H1 (cell line): ENCODE data around the gene COMMD1. TPM values are rescaled to one million over a fixed set of nuclear protein-coding genes. Genes with fewer than 3 reads are reported as not detected.
"Not testable (repeated sequence)": the region's sequence is repeated elsewhere in the genome, so short reads cannot be mapped to it uniquely, and the experiment has no call there.

ENCODE experiments used
- CTCF ChIA-PET: fragments of 300-600 bp; sonication (Branson Sonifier 250); formaldehyde crosslinking; loops from one replicate; lab custom pipeline; 2021; ENCODE audit not compliant: partially characterized antibody; lab: Charles Lee
- POLR2A ChIA-PET: fragments of 300-600 bp; sonication (Branson Sonifier 250); formaldehyde crosslinking; loops from one replicate; lab custom pipeline; 2021; ENCODE audit warnings: inconsistent platforms; ENCODE audit not compliant: partially characterized antibody; lab: Charles Lee
- DNase-seq, 2 experiments: peaks; one replicate each; pipeline versions ENCODE4 v3.0.0 to v3.0.0-alpha.2; 2010 to 2022; ENCODE audit warnings: low spot score in 2 of 2, low read depth in 1 of 2, mixed read lengths in 1 of 2
- FAIRE-seq: peaks from 2 replicates; lab custom pipeline; 2011; peaks lifted over from hg19 to GRCh38; lab: Jason Lieb, UNC
- H2AFZ ChIP-seq: 2 replicates; pipeline ENCODE4 v1.8.1; 2012; ENCODE audit warnings: low read length, inconsistent platforms
- H2AK5ac ChIP-seq: 2 replicates; pipeline ENCODE4 v1.6.1; 2013; ENCODE audit warnings: low read depth, low read length
- H2BK120ac ChIP-seq: replicated peaks from 2 replicates; pipeline ENCODE3; 2013; ENCODE audit warnings: low read depth, low read length, inconsistent platforms
- H2BK12ac ChIP-seq: 2 replicates; pipeline ENCODE4 v1.6.1; 2013; ENCODE audit warnings: low read depth, low read length
- H2BK15ac ChIP-seq: 2 replicates; pipeline ENCODE4 v1.6.1; 2013; ENCODE audit warnings: low read length
- H2BK20ac ChIP-seq: 2 replicates; pipeline ENCODE4 v1.6.1; 2013; ENCODE audit warnings: low read length
- H2BK5ac ChIP-seq: 2 replicates; pipeline ENCODE4 v1.6.1; 2013; ENCODE audit warnings: low read depth, low read length
- H3K14ac ChIP-seq: 2 replicates; pipeline ENCODE4 v1.6.1; 2013; ENCODE audit warnings: inconsistent platforms; ENCODE audit not compliant: insufficient read length
- H3K18ac ChIP-seq: 2 replicates; pipeline ENCODE4 v1.6.1; 2013; ENCODE audit warnings: low read length; ENCODE audit errors: extremely low read depth
- H3K23ac ChIP-seq: 2 replicates; pipeline ENCODE4 v1.6.1; 2013; ENCODE audit warnings: inconsistent platforms; ENCODE audit not compliant: insufficient read length
- H3K23me2 ChIP-seq: 2 replicates; pipeline ENCODE4 v1.6.1; 2013; ENCODE audit warnings: low read depth, low read length
- H3K27ac ChIP-seq: 2 replicates; pipeline ENCODE4 v1.6.1; 2011; ENCODE audit warnings: low read depth, low read length, inconsistent platforms
- H3K27me3 ChIP-seq, 4 experiments: replicated peaks in 1 of 4; 1 replicate in 1 of 4; 2 replicates in 3 of 4; pipeline versions ENCODE4 v1.6.1 to v1.8.1; 2011 to 2013; ENCODE audit warnings: low read length in 3 of 4, mild to moderate bottlenecking in 3 of 4, inconsistent platforms in 2 of 4, mixed read lengths in 2 of 4, moderate library complexity in 1 of 4; ENCODE audit not compliant: control insufficient read depth in 3 of 4, insufficient read depth in 3 of 4; ENCODE audit errors: extremely low read depth in 1 of 4
- H3K36me3 ChIP-seq, 4 experiments: 2 replicates each; pipeline versions ENCODE4 v1.6.1 to v1.8.1; 2011 to 2013; ENCODE audit warnings: mild to moderate bottlenecking in 4 of 4, low read length in 3 of 4, moderate library complexity in 2 of 4, control low read depth in 1 of 4, inconsistent platforms in 1 of 4; ENCODE audit not compliant: insufficient read depth in 4 of 4, control insufficient read depth in 2 of 4
- H3K4ac ChIP-seq: replicated peaks from 2 replicates; pipeline ENCODE3; 2013; ENCODE audit warnings: low read length, low read depth, mixed read lengths, inconsistent platforms; ENCODE audit not compliant: insufficient read length
- H3K4me1 ChIP-seq, 4 experiments: replicated peaks in 1 of 4; 1 replicate in 1 of 4; 2 replicates in 3 of 4; pipeline versions ENCODE4 v1.6.1 to v1.8.1; 2011 to 2013; ENCODE audit warnings: low read length in 3 of 4, inconsistent platforms in 2 of 4, mixed read lengths in 1 of 4; ENCODE audit not compliant: insufficient read depth in 4 of 4, control insufficient read depth in 3 of 4
- H3K4me2 ChIP-seq, 2 experiments: 2 replicates each; pipeline versions ENCODE4 v1.6.1 to v1.8.1; 2011 to 2013; ENCODE audit warnings: low read depth in 2 of 2, low read length in 2 of 2, control low read depth in 1 of 2, inconsistent platforms in 1 of 2, mild to moderate bottlenecking in 1 of 2; ENCODE audit not compliant: insufficient read depth in 1 of 2
- H3K4me3 ChIP-seq, 4 experiments: fragments of 200-600, 300-600 bp in 1 of 4; sonication (generic), shearing (Covaris generic), sonication (Bioruptor Twin) in 1 of 4; 2 replicates each; pipeline versions ENCODE4 v1.5.1 to v1.8.1; 2011 to 2016; ENCODE audit warnings: low read length in 4 of 4, low read depth in 3 of 4, control low read depth in 2 of 4, inconsistent platforms in 2 of 4, mild to moderate bottlenecking in 2 of 4, mixed read lengths in 1 of 4, moderate library complexity in 1 of 4; ENCODE audit not compliant: insufficient read depth in 2 of 4; ENCODE audit errors: extremely low read depth in 1 of 4
- H3K56ac ChIP-seq: replicated peaks from 2 replicates; pipeline ENCODE3; 2013; ENCODE audit warnings: low read depth, mild to moderate bottlenecking, mixed read lengths, low read length, inconsistent platforms; ENCODE audit not compliant: insufficient read length
- H3K79me1 ChIP-seq: 2 replicates; pipeline ENCODE4 v1.6.1; 2013; ENCODE audit warnings: low read depth, low read length, control low read depth
- H3K79me2 ChIP-seq, 2 experiments: 2 replicates each; pipeline versions ENCODE4 v1.6.1 to v1.8.1; 2012 to 2013; ENCODE audit warnings: low read length in 2 of 2, mild to moderate bottlenecking in 2 of 2, inconsistent platforms in 1 of 2; ENCODE audit not compliant: insufficient read depth in 2 of 2, control insufficient read depth in 1 of 2
- H3K9ac ChIP-seq, 4 experiments: replicated peaks in 1 of 4; 1 replicate in 1 of 4; 2 replicates in 3 of 4; pipeline versions ENCODE4 v1.6.1 to v1.8.1; 2011 to 2013; ENCODE audit warnings: low read depth in 3 of 4, low read length in 3 of 4, control low read depth in 2 of 4, mild to moderate bottlenecking in 2 of 4, moderate library complexity in 2 of 4, inconsistent platforms in 1 of 4; ENCODE audit errors: extremely low read depth in 1 of 4
- H3K9me3 ChIP-seq, 2 experiments: 2 replicates each; pipeline versions ENCODE4 v1.6.1 to v1.8.1; 2012 to 2013; ENCODE audit warnings: mild to moderate bottlenecking in 2 of 2, moderate library complexity in 2 of 2, control low read depth in 1 of 2, inconsistent platforms in 1 of 2, low read depth in 1 of 2, low read length in 1 of 2, mixed read lengths in 1 of 2; ENCODE audit not compliant: insufficient read depth in 2 of 2
- H4K20me1 ChIP-seq, 2 experiments: replicated peaks in 1 of 2; 2 replicates each; pipeline versions ENCODE3 to v1.8.1; 2011 to 2013; ENCODE audit warnings: inconsistent platforms in 2 of 2, low read length in 2 of 2, mild to moderate bottlenecking in 1 of 2; ENCODE audit not compliant: insufficient read depth in 2 of 2, control insufficient read depth in 1 of 2
- H4K5ac ChIP-seq: 2 replicates; pipeline ENCODE4 v1.6.1; 2013; ENCODE audit warnings: low read length, low read depth, mixed read lengths, inconsistent platforms; ENCODE audit not compliant: insufficient read length
- H4K8ac ChIP-seq: 2 replicates; pipeline ENCODE4 v1.8.0; 2013; ENCODE audit warnings: mild to moderate bottlenecking, moderate library complexity, low read length, inconsistent platforms; ENCODE audit not compliant: insufficient read depth; ENCODE audit errors: extremely low read depth
- H4K91ac ChIP-seq: replicated peaks from 2 replicates; pipeline ENCODE3; 2013; ENCODE audit warnings: low read length, mixed read lengths, inconsistent platforms; ENCODE audit not compliant: insufficient read length
- BACH1 ChIP-seq: IDR thresholded peaks from 2 replicates; pipeline ENCODE4 v1.6.1; 2012; ENCODE audit warnings: low read length, improper control_type of control experiment
- CHD2 ChIP-seq: IDR thresholded peaks from 2 replicates; pipeline ENCODE4 v1.6.1; 2012; ENCODE audit warnings: low read length, improper control_type of control experiment
- PHF8 ChIP-seq: fragments of 200-600 bp; sonication (generic); conservative IDR thresholded peaks from 2 replicates; pipeline ENCODE4 v1.7.1; 2012; ENCODE audit warnings: low read depth, mild to moderate bottlenecking, inconsistent platforms, low read length, moderate library complexity
- WGBS, 2 experiments: shearing (Covaris generic) in 1 of 2; methylation state at CpG; one replicate each; pipeline versions ENCODE4 v1.1.6 to v1.1.7; 2013 to 2015; ENCODE audit warnings: low lambda C conversion rate in 2 of 2, mixed read lengths in 2 of 2, inconsistent platforms in 1 of 2, low coverage in 1 of 2, missing lambda C conversion rate in 1 of 2; ENCODE audit not compliant: insufficient replicate concordance in 2 of 2, insufficient coverage in 1 of 2, insufficient read length in 1 of 2; ENCODE audit errors: extremely low coverage in 1 of 2, missing lambda C conversion rate in 1 of 2; 5-methylcytosine and 5-hydroxymethylcytosine counted together
- polyA plus RNA-seq, 7 experiments: library from polyadenylated mRNA; depleted of rRNA in 3 of 7; stranded (reverse) in 5 of 7; unstranded in 2 of 7; fragments of >200 nt in 5 of 7; fragments of 200-250 nt in 2 of 7; gene quantifications; 1 replicate in 5 of 7; 2 replicates in 1 of 7; 4 replicates in 1 of 7; pipeline versions ENCODE4 v1.2.1 to v1.2.3, GENCODE V29; 2011 to 2013; ENCODE audit warnings: missing spikeins in 2 of 7, mixed read lengths in 2 of 7
- total RNA-seq: library from RNA; stranded (reverse); fragmentation: NEBNext Ultra II Directional; extraction: Animal tissue kit (Norgen Biotek cat#: 25700); gene quantifications from 2 replicates; pipeline ENCODE4 v1.2.1, GENCODE V29; 2021

The COMMD1 gene
- total and polyA plus RNA-seq, 2 of the 8 experiments (the other 6 are each of a cell fraction or from before 2014, with no cell fraction given): 23.5 to 28.3 TPM

GRCh38 chr2:61911510-61911909 is 6.0 kb downstream of the COMMD1 start (continued):
- no peak for TF ChIP-seq CHD2
- no peak for TF ChIP-seq BACH1
- TF ChIP-seq PHF8: no peak
- TF ChIP-seq, all 59 proteins: peak for 2

GRCh38 chr2:61914794-61915193 is 9.3 kb downstream of the COMMD1 start:
- H3K23ac ChIP-seq, DNase-seq, FAIRE-seq, H3K18ac ChIP-seq, CTCF ChIA-PET, H4K5ac ChIP-seq, H4K91ac ChIP-seq, H3K4me3 ChIP-seq, H3K4ac ChIP-seq, H2BK5ac ChIP-seq, H3K4me1 ChIP-seq, H3K9ac ChIP-seq, H3K27me3 ChIP-seq, H4K20me1 ChIP-seq, H3K9me3 ChIP-seq, H3K4me2 ChIP-seq, H2BK20ac ChIP-seq, H3K27ac ChIP-seq, H2AFZ ChIP-seq, H3K79me2 ChIP-seq, H3K56ac ChIP-seq, H3K79me1 ChIP-seq, H2AK5ac ChIP-seq, H2BK15ac ChIP-seq, H4K8ac ChIP-seq, H3K36me3 ChIP-seq, H3K23me2 ChIP-seq, H2BK120ac ChIP-seq, H2BK12ac ChIP-seq, H3K14ac ChIP-seq: not testable (repeated sequence)
- POLR2A ChIA-PET: interaction anchor here (0.6 kb wide), 1 partner anchor 11 kb away, joined by 3 read pairs; no protein-coding TSS in a partner anchor
- WGBS, 2 experiments: 93% methylated on average over 4 of the region's 4 CpGs; no CpG with 5 or more reads in 1 of the 2 experiments
